HG02885 (cell line): ENCODE results near the gene TLE3.

ENCODE experiments used
- ATAC-seq: cut with Tn5 transposase; IDR thresholded peaks from one replicate; pipeline ENCODE4 v1.9.1; 2021; ENCODE audit warnings: mild to moderate bottlenecking; ENCODE audit not compliant: unreplicated experiment, poor library complexity

TLE3 gene

GRCh38 chr15:70088455-70088854, 9.3 kb downstream of the TLE3 start:
- no peak for ATAC-seq

- no peak for ATAC-seq
Measured at GRCh38 chr15:70087708-70088352, 9.9 kb downstream of the TLE3 start.

GRCh38 chr15:70086636-70087035, 11.1 kb downstream of the TLE3 start:
- no peak for ATAC-seq

- no peak for ATAC-seq
Measured at GRCh38 chr15:70084461-70084860, 13.3 kb downstream of the TLE3 start.

- peak; percentile 62 for ATAC-seq
Measured at GRCh38 chr15:70083946-70084345, 13.8 kb downstream of the TLE3 start.

- ATAC-seq: no peak
Measured at GRCh38 chr15:70083418-70083817, 14.3 kb downstream of the TLE3 start.

- ATAC-seq: no peak
Measured at GRCh38 chr15:70082281-70082900, 15.3 kb downstream of the TLE3 start.

- ATAC-seq: no peak
Measured at GRCh38 chr15:70081612-70082011, 16.1 kb downstream of the TLE3 start.

GRCh38 chr15:70080347-70080746, 17.4 kb downstream of the TLE3 start:
- no peak for ATAC-seq

GRCh38 chr15:70079888-70080287, 17.8 kb downstream of the TLE3 start:
- no peak for ATAC-seq

GRCh38 chr15:70078578-70079417, 18.9 kb downstream of the TLE3 start:
- no peak for ATAC-seq

- no peak for ATAC-seq
Measured at GRCh38 chr15:70077188-70078147, 20.2 kb downstream of the TLE3 start.

- ATAC-seq: no peak
Measured at GRCh38 chr15:70074380-70074779, 23.3 kb downstream of the TLE3 start.

- no peak for ATAC-seq
Measured at GRCh38 chr15:70072479-70072878, 25.2 kb downstream of the TLE3 start.

GRCh38 chr15:70071799-70072198, 25.9 kb downstream of the TLE3 start:
- no peak for ATAC-seq

- no peak for ATAC-seq
Measured at GRCh38 chr15:70069716-70070115, 28.0 kb downstream of the TLE3 start.

GRCh38 chr15:70068783-70069565, 28.7 kb downstream of the TLE3 start:
- ATAC-seq: no peak

GRCh38 chr15:70067681-70068080, 30.0 kb downstream of the TLE3 start:
- no peak for ATAC-seq

- no peak for ATAC-seq
Measured at GRCh38 chr15:70067011-70067410, 30.7 kb downstream of the TLE3 start.
